HG03108 (cell line): ENCODE measurements around the gene GSK3B.

Experiments used
- ATAC-seq: cut with Tn5 transposase; IDR thresholded peaks from one replicate; pipeline ENCODE4 v1.9.1; 2021; ENCODE audit warnings: moderate library complexity; ENCODE audit not compliant: unreplicated experiment

The GSK3B gene

DNA sequence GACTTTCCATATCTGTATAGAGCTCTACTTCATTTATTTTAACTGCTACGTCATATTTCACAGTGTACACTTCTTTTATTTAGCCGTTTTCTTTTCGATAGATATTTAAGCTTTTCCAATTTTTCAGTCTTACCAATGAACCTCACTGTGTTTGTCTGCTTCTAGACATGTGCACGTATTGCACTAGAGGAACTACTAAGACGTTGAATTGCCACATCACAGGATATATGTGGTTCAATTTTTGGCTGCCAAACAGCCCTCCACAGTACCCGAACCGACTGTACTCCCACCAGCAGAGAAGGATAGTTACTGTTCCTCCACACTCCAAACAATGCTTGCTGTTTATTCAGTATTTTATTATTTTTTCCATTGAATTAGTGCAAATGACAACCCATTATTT is 310.4 kb downstream of the GSK3B start:
- no peak for ATAC-seq

- ATAC-seq, result no peak
Measured at GRCh38 chr3:119783255-119783654, 311.0 kb downstream of the GSK3B start.

DNA sequence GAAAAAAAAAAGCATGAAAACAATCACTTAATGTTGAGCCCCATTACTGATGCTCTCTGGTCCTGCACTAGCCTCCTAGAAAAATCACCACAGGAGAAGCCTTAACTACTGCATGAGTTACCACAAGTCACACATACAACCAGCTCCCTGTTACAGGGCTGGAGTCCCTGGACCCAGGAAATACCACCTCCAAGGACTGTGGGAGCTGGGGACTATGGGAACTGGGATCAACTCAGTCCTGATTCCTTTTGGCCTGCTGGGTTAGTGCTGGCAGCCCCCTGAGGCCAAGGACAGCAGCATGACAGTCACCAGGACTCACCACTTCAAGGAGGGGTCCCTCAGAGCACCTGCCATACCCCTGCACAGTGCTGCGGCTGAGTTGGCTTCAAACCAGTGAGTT is 311.8 kb downstream of the GSK3B start:
- no peak for ATAC-seq

- ATAC-seq, result no peak
Measured at GRCh38 chr3:119781330-119782198, 312.7 kb downstream of the GSK3B start, which contains the start of gene NR1I2. TSS of gene NR1I2 (plus strand) at chr3:119782101.

GRCh38 chr3:119779731-119780383 is 314.4 kb downstream of the GSK3B start:
- peak; percentile 75 for ATAC-seq

GRCh38 chr3:119778811-119779210 is 315.4 kb downstream of the GSK3B start:
- ATAC-seq, result no peak

- no peak for ATAC-seq
Measured at GRCh38 chr3:119778176-119778575, 316.1 kb downstream of the GSK3B start.

GRCh38 chr3:119776304-119776703 is 317.9 kb downstream of the GSK3B start:
- ATAC-seq, result no peak

GRCh38 chr3:119774444-119774843 is 319.8 kb downstream of the GSK3B start:
- peak; percentile 72 for ATAC-seq
